ENCODE results near the gene COX19.

DNA sequence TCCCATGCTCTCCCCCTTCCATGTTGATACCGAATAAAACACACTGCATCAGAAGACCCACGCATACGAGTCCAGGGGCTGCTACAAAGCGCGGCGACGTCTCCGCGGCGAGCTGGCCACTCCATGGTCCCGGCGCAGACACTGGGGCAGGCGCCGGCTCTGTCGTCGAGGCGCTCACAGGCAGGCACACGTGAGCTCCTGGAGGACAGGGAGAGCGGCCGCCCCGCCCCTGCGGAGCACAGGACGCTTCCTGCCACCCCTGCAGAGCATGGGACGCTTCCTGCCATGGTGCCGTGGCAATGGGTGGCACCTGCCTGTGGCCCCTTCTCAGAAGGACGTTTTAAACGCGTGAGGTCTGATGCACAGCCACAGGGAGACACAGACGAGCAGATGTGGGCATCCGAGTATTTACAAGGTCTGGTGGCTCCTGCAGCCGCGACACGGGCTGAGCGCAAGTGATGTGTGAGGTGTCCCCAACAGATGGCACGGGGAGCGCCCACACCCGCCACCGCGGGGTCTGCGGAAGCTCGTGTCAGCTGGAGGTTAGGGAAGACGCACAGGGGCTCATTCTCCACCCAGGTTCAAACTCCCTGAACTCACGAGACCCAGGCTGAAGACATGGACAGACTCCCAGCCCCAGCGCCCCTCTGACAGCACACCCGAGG is 47.6 kb upstream of the COX19 start:
- no peak for TF ChIP-seq EP300 (IDR thresholded peaks at IDR 0.05; ENCODE audit: low read depth in 2 of 2, low read length in 2 of 2)
- TF ChIP-seq EP300 (CRISPR knock-in tag; IDR thresholded peaks at IDR 0.05; ENCODE audit: borderline replicate concordance) = no peak
- TF ChIP-seq, protein P1, sequence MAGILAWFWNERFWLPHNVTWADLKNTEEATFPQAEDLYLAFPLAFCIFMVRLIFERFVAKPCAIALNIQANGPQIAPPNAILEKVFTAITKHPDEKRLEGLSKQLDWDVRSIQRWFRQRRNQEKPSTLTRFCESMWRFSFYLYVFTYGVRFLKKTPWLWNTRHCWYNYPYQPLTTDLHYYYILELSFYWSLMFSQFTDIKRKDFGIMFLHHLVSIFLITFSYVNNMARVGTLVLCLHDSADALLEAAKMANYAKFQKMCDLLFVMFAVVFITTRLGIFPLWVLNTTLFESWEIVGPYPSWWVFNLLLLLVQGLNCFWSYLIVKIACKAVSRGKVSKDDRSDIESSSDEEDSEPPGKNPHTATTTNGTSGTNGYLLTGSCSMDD (CRISPR knock-in tag; IDR thresholded peaks at IDR 0.05) = no peak
- no peak for TF ChIP-seq RFX1 (IDR thresholded peaks at IDR 0.05)
- TF ChIP-seq ZFYVE20 (CRISPR knock-in tag; IDR thresholded peaks at IDR 0.05; ENCODE audit: borderline replicate concordance, low read depth) = no peak
- TF ChIP-seq DNMT1 (CRISPR knock-in tag; IDR thresholded peaks at IDR 0.05) = no peak
- TF ChIP-seq MXI1 (IDR thresholded peaks at IDR 0.05; ENCODE audit: borderline replicate concordance, low read depth, low read length) = no peak
